Lung microvascular endothelial cell (primary cell): ENCODE data around the gene COL19A1. TPM values are rescaled to one million over a fixed set of nuclear protein-coding genes. Genes with fewer than 3 reads are reported as not detected.

ENCODE experiments used
- DNase-seq, 2 donors: peaks; one replicate each; pipeline versions ENCODE4 v3.0.0 to v3.0.0-alpha.2; 2010; ENCODE audit warnings: low read depth in 2 of 2
- total RNA-seq: library from RNA; depleted of rRNA; stranded (reverse); fragments of >200 nt; gene quantifications from 2 replicates; pipeline ENCODE4 v1.2.1, GENCODE V29; 2014

COL19A1 gene
- total RNA-seq, 1 donor from 2014 or later, result not detected

DNA sequence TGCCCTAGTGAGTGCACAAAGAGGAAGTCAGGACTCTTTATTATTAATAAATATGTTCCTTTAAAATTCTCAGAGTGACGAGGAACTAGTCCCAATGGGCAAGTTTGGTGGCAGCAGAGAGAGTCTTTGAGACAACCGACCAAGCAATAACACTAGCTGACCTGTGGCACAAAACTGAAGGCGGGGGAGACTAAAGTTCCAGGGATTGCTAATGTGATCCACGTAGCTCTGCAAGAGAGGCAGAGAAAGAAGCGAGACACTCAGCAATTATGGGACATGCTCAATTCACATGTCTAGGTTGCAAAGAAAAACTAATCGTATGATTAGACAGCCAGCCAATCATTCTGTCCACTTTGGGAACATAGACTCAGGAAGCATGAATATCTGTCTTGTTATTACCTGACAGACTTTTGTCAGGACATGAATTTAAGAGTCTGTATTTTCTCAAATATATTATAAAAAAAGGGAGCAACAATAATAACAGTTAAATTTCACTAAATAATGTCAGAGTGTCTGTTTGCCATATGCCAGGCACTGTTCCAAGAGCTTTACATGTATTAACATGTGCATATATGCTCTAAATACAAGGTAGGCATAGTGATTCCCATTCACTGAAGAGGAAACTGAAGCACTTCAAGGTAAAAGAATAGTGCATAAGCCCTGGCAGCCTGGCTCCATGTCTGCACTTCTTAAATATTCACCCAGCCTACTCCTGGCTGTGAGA is 355.5 kb downstream of the COL19A1 start:
- no peak for DNase-seq

DNA sequence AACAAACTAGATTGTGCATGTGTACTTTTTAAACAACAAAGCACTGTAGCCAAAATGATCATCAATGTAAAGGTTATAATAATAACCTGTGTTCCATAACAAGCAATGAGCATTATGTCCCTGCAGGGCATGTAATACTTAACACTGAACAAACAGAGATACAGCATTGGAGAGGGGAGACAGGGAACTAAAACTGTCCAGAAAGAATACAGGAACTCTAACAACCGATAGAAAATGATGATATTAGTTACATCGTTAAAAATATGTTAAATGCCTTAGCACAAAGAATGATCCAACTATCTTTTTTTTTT is 356.0 kb downstream of the COL19A1 start:
- DNase-seq, result no peak

DNA sequence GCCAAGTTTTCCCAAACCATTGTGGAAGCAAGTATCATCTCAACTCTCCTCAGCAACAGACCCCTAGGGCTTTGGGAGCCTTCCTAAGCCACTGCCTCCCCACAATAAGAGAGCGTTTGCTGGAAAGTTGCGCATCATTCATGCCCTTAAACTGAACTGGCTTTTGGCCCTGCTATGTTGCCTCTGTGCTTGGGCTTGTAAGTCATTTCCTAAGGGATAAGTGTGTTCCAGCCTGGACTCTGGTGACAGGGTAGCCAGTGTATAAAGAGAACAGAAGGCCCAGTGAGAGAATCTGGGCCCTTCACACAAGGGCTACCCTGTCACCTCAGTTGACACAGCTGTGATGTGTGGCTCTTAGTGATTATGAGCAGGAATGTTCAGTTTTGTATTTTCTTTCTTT is 358.7 kb downstream of the COL19A1 start:
- DNase-seq, result no peak

DNA sequence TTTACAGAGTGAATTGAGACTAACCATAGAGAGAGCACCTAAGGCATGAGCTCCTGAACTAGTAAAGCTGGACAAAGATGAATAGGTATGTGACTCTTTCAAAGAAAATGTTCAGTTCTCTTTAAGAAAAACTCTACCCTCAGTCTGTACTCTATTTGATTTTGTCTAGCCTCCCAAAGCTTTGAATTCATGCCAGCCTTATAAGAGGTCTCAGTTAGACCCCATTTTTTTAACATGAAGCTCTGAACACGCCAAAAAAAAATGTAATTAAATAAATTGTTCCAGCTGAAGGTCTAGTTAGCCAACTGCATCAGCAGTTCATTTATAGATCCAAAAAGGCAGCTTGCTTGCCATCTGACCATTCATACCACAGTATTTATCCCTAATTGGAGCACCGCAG is 365.0 kb downstream of the COL19A1 start:
- no peak for DNase-seq

DNA sequence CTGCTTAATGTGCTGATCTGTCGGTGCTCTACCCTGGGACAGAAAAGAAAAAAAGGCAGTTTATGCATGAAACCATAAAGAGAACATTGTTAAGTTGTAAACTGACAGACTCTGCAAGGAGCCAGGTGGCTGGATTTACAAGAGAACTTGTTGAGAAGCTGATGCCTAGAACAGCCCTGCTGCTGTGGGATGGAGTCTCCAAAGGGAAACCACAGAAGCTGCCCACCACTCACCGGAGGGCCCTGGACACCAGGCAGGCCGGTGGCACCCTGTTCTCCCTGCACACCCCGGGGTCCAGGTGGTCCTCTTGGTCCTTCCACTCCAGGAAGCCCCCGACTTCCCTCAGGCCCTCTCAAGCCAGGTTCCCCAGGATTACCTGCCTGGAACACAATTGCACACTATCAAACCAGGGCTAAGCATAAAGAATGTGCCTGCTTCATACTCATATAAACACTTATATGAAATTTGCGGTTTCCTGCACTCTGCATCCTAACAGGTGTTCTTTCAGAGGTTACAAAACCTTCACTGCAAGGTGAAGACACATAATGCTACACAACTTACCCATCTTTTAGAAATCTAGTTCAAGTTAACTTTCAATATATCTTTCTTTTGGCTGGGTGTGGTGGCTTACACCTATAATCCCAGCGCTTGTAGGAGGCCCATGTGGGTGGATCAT is 368.3 kb downstream of the COL19A1 start:
- no peak for DNase-seq

DNA sequence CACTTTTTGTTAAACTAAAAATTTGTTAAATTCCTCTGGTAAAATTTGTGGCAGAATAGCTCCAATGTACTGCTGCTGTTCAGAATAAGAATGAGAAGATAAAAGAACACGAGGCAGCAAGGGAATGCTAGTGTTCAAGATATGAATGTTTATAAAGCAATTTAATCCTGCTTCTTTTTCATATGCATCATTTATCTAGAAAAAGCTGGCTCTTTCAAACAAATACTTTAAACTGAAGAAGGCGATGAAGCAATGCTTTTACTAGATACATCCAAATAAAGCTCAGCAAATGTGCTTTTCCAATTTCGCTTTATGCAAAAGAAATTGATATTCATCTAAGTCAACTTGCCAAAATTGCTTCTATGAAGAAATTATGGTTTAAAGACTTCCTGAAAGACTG is 370.0 kb downstream of the COL19A1 start:
- DNase-seq, result no peak

DNA sequence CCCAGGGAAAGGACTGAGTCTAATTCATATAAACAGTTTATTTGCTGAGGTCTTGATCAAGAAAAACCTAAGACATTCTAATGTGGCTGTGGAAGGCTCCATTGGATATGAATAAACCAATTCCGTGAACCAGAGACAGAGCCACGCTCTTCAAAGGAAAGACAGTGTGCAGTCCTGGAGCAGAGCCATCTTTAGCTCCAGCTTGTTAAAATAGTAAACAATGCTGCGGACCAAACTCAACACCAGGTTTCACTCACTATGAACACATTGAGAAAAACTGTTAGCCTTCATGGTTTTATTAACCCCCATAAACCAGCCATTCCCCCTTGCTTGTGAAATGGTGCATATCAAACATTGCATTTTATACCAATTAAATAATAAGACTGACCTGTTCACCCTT is 374.7 kb downstream of the COL19A1 start:
- DNase-seq, result no peak

DNA sequence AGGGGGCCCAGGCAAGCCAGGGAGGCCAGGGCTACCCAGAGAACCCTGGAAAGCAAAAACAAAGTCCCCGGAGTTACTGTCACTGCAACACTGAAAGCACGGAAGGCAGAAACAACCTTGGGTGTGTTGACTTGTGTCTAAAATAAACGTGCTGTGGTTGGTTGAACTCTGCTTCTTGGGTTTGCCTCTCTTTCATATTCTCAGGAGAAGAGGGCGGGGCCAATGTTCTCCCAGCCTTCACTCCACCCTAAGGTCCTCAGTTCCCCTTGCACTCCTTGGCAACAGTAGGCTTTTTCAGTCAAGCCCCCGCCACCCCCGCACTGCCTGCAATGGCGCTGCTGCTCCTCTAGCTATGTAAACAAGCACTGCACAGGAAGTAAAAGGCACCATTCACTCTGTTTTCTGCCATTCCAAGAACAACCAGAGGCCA is 375.6 kb downstream of the COL19A1 start:
- DNase-seq, result no peak

DNA sequence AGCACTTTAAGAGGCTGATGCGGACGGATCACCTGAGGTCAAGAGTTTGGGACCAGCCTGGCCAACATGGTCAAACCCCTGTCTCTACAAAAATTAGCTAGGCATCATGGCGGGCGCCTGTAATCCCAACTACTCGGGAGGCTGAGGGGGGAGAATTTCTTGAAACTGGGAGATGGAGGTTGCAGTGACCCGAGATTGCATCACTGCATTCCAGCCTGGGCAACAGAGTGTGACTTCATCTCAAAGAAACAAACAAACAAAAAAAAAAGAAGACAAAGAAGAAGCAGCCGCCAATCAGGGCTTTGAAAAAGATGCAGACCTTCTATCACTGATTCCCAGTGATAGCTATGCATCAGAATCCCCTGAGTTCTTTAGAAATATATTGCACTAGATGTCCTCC is 379.8 kb downstream of the COL19A1 start:
- no peak for DNase-seq

DNA sequence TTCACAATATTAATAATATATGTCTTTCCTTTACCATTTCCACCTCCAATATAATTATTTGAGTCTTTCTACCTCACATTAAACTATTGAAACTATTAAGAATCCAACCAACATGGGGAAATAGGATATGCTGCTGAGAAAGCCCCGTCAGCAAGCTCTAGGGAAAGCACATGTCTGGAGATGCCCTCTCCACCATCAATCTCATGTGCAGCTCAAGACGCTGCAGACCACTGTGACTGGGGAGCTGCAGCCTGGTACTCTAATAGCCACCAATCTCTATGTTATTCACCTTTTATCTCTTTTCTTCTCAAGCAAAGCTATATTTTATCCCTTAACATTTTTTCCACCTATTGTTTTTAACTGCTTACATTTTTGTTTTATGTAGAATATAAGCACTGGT is 386.2 kb downstream of the COL19A1 start:
- DNase-seq, result no peak

DNA sequence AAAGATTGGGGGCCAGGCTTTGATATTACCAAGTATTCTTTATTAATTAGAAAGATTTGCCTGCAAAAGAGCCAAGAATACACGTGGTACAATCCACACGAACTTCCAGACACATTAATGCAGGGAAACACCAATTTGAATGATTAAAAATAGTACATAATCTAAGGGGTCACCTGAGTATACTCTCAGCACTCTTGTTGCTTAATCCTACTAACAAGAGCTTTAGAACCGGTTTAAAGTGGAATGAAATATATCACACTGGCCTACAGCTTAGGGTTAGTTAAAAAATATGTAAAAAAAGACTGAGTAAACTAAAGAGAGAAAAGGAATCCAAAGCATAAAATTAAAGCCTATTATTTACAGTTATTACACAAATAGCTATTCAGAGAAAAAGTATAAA is 387.6 kb downstream of the COL19A1 start:
- no peak for DNase-seq

DNA sequence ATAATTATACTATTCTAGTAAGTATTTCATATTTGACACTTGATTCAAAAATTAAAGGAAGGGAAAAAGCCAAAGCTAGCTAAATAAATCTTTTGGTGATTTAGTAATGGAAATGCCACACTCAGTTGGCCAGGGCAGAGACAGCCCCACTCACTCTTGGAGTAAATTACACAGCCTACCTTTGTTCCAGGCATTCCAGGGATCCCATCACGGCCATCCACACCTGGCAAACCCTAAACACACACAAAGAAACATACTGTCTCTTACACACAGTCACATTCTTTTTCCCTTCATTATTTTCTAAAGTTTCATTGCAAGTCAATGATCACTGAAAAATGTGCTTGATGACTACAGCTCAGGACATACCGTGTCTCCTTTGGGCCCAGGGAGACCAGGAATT is 388.4 kb downstream of the COL19A1 start:
- DNase-seq, result no peak

DNA sequence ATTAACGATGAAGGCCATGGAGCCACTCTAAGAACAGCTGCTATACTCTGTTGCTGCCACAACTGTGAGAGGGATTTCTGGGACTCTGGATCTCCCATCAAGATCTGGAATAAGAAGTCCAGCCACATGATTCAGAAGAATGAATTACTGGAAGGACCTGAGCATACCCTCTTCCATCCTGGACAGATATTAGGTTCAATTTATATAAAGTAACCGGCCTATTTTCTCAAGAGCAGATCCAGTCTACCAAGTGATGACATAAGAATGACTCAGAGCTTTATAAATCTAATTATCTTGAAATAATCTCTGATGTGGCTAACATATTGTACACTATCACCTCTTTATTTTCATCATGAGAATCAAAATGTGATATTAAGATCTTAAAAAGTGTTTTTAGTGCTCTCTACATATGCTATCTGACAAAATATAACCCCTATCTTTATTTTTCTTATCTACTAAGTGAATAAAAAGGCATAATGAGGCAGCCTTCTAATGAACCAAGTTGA is 391.5 kb downstream of the COL19A1 start:
- DNase-seq, result no peak

DNA sequence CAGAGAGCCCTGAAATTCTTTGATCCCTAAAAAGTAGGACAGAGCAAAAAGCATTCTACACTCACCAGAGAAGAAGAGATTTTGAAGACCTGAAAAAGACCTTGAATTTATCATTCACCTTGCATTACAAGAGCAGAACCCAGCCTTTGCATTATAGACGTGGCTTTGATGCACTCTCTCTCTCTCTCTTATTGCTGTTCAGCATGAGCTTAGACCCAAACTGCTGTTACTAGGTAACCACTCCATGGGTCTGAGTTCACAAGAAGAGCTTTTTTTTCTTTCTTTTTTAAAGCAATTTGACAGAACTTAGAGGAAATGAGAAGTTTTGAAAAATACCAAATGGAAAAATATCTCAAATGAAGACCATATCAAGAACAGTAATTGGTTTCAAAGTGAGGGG is 392.1 kb downstream of the COL19A1 start:
- no peak for DNase-seq

Other genes with a start within 250 kb of the COL19A1 start
- gene LMBRD1, start 69.5 kb upstream of the COL19A1 start, total RNA-seq, result 11.1 and 15.9 TPM in 2 replicates